Measurements from ENCODE around the gene REL.

DNA sequence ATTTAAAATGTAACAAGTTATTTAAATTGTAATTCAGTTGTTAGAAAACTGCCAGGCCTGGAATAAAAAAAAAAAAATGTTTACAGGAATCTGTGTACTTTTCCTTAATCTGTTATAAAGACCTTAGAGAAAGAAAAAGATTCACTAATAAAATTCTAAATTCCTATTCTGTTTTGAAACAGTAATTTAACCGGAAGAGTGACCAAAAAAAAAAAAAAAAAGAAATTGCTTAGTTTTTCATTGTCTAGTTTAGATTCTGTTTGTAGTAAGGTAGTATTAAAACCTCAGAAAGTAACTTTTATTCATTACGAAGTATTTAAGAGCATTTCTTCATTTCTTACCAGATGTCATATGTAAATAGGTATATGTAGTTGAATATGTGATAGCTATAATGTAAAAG lies 2.5 kb downstream of the REL start:
- no peak for TF ChIP-seq TARDBP (IDR thresholded peaks at IDR 0.05)
- no peak for TF ChIP-seq SP1 (IDR thresholded peaks at IDR 0.05)
- no peak for TF ChIP-seq ZNF384 (IDR thresholded peaks at IDR 0.05)
- TF ChIP-seq ELF4 (IDR thresholded peaks at IDR 0.05), result no peak
- TF ChIP-seq SUZ12 (IDR thresholded peaks at IDR 0.05), result no peak
- TF ChIP-seq HDGF (IDR thresholded peaks at IDR 0.05; ENCODE audit: borderline replicate concordance), result no peak
- no peak for TF ChIP-seq FOXM1 (IDR thresholded peaks at IDR 0.05; ENCODE audit: borderline replicate concordance)
- no peak for TF ChIP-seq NFRKB (IDR thresholded peaks at IDR 0.05)
- no peak for TF ChIP-seq FOXK2 (IDR thresholded peaks at IDR 0.05)
- TF ChIP-seq LEF1 (IDR thresholded peaks at IDR 0.05; ENCODE audit: borderline replicate concordance), result no peak
- no peak for TF ChIP-seq CTBP1 (IDR thresholded peaks at IDR 0.05; ENCODE audit: borderline replicate concordance)
- TF ChIP-seq FOXA1 (IDR thresholded peaks at IDR 0.05), result no peak
- TF ChIP-seq, protein P1, sequence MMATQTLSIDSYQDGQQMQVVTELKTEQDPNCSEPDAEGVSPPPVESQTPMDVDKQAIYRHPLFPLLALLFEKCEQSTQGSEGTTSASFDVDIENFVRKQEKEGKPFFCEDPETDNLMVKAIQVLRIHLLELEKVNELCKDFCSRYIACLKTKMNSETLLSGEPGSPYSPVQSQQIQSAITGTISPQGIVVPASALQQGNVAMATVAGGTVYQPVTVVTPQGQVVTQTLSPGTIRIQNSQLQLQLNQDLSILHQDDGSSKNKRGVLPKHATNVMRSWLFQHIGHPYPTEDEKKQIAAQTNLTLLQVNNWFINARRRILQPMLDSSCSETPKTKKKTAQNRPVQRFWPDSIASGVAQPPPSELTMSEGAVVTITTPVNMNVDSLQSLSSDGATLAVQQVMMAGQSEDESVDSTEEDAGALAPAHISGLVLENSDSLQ (IDR thresholded peaks at IDR 0.05), result no peak
- TF ChIP-seq L3MBTL2 (conservative IDR thresholded peaks at IDR 0.05), result no peak
